ENCODE measurements around the gene SNX21.
"Not testable (repeated sequence)": the region's sequence is repeated elsewhere in the genome, so short reads cannot be mapped to it uniquely, and the experiment has no call there.

Gene SNX21

DNA sequence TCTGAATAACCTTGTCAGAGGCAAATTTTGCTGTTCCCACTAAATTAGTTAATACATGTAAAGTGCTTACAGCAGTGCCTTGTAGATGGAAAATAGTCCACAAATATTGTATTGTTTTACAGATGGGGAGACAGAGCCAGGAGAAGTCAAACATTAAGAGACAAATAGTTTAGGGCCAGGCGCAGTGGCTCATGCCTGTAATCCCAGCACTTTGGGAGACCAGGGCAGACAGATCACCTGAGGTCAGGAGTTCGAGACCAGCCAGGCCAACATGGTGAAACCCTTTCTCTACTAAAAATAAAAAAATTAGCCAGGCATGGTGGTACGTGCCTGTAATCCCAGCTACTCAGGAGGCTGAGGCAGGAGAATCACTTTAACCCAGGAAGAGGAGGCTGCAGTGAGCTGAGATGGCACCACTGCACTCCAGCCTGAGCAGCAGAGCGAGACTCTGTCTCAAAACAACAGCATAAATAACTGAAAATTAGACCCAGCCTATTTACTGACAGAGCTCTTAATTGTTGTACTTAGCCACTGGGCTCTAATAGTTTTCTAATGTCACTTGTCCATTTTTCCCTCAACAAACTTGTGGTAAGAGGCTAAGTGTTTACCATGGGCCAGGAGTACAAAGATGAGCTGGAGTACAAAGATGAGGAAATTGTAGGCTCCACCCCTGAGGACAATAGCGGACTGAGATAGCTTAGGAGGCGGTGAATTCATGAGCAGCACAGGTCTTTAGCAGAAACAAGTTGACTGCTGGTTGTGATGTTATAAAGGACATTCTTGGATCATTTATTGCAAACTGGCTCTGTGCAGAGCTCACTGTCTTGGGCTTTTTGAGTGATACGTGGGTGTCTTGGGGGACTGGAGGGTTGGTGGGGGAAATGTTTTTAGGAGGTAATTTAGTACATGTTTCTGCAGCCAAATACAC, 30.2 kb downstream of the SNX21 start:
- no peak for DNase-seq (ENCODE audit: low read depth)
- TF ChIP-seq, protein P1, sequence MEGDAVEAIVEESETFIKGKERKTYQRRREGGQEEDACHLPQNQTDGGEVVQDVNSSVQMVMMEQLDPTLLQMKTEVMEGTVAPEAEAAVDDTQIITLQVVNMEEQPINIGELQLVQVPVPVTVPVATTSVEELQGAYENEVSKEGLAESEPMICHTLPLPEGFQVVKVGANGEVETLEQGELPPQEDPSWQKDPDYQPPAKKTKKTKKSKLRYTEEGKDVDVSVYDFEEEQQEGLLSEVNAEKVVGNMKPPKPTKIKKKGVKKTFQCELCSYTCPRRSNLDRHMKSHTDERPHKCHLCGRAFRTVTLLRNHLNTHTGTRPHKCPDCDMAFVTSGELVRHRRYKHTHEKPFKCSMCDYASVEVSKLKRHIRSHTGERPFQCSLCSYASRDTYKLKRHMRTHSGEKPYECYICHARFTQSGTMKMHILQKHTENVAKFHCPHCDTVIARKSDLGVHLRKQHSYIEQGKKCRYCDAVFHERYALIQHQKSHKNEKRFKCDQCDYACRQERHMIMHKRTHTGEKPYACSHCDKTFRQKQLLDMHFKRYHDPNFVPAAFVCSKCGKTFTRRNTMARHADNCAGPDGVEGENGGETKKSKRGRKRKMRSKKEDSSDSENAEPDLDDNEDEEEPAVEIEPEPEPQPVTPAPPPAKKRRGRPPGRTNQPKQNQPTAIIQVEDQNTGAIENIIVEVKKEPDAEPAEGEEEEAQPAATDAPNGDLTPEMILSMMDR (conservative IDR thresholded peaks at IDR 0.05; ENCODE audit: control insufficient read depth, insufficient read depth, low read depth, low read length), result no peak
- H3K4me3 ChIP-seq (ENCODE audit: control insufficient read depth, low read depth, low read length), result no peak overlapping the region

DNA sequence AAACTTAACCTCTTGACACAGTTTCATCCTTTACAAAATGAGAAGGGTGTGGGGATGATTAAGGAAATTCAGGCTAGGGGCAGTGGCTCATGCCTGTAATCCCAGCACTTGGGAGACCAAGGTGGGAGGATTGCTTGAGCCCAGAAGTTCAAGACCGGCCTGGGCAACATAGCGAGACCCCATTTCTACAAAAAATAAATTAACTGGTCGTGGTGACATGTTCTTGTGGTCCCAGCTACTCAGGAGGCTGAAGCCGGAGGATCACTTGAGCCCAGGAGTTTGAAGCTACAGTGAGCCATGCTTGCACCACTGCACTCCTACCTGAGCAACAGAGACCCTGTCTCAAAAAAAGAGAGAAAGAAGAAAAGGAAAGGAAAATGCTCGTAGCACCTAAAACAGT, 32.9 kb downstream of the SNX21 start:
- TF ChIP-seq, protein P1 (conservative IDR thresholded peaks at IDR 0.05; ENCODE audit: control insufficient read depth, insufficient read depth, low read depth, low read length), result no peak
- DNase-seq (ENCODE audit: low read depth), result no peak
- no peak overlapping the region for H3K4me3 ChIP-seq (ENCODE audit: control insufficient read depth, low read depth, low read length)

DNA sequence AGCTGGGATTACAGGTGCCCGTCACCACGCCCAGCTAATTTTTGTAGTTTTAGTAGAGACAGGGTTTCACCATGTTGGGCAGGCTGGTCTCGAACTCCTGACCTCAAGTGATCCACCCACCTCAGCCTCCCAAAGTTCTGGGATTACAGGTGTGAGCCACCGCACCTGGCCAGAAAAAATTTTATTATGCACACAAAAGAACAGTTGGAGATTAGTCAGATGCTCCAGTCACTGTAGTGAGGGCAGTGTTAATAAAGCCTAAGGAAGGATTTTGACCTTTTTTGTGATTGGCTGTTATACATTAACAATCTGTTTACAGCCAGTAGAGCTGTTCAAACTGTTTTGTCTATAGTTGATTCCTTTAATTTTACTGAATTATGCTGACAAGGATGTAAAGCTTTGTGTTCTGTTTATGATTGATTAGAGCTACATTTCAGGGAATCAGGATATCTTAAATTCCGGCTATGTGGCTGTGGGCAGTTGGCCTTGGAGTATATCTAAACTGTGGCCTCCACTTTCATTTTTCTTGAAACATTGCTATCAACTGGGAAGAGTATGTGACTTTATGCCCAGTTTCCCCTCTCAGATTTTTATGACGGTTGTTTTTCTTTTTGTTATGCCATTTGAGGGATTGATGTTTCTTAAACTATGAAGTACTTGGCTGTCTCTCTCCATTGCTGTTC, 33.7 kb downstream of the SNX21 start:
- no peak overlapping the region for H3K4me3 ChIP-seq (ENCODE audit: control insufficient read depth, low read depth, low read length)
- DNase-seq (ENCODE audit: low read depth), result no peak
- TF ChIP-seq, protein P1 (conservative IDR thresholded peaks at IDR 0.05; ENCODE audit: control insufficient read depth, insufficient read depth, low read depth, low read length), result no peak

DNA sequence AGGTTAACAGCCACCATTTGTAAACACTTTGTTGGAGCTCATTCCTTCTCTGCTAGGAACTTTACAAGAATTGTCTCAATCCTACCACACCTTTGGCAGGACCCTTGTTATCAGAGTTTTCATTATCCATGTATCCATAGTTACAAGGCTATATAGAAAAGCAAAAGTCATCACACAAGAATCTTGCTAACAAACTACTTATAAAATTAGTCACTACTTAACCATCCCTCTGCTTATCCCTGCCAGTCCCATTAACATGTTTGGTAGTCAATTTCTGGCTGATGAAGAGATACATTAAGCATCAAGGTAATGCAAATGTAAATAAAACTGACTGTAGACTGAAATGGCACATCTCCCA, 34.2 kb downstream of the SNX21 start:
- peak; percentile 47 for DNase-seq (ENCODE audit: low read depth)
- H3K4me3 ChIP-seq (ENCODE audit: control insufficient read depth, low read depth, low read length), result no peak overlapping the region
- TF ChIP-seq, protein P1 (conservative IDR thresholded peaks at IDR 0.05; ENCODE audit: control insufficient read depth, insufficient read depth, low read depth, low read length), result no peak

DNA sequence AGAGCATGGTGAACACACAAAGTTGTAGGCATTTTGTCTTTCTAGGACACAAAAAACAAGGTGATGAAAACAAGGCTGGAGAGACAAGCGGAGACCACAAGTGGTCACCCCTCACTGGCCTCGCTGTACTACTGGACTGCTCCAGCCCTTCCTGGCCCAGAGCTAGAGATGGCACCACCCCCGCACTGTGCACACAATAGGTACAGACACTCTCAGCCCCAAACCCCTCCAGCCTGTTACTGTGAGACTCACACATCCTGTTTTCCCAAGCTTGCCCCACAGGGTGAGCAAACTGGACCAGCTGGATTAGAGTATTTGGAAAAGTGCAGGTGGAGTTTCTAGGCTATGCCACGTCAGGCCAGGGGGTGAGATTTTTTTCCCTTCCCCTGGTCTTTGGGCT, 39.0 kb downstream of the SNX21 start:
- TF ChIP-seq, protein P1 (conservative IDR thresholded peaks at IDR 0.05; ENCODE audit: control insufficient read depth, insufficient read depth, low read depth, low read length), result no peak
- no peak for DNase-seq (ENCODE audit: low read depth)
- no peak overlapping the region for H3K4me3 ChIP-seq (ENCODE audit: control insufficient read depth, low read depth, low read length)

DNA sequence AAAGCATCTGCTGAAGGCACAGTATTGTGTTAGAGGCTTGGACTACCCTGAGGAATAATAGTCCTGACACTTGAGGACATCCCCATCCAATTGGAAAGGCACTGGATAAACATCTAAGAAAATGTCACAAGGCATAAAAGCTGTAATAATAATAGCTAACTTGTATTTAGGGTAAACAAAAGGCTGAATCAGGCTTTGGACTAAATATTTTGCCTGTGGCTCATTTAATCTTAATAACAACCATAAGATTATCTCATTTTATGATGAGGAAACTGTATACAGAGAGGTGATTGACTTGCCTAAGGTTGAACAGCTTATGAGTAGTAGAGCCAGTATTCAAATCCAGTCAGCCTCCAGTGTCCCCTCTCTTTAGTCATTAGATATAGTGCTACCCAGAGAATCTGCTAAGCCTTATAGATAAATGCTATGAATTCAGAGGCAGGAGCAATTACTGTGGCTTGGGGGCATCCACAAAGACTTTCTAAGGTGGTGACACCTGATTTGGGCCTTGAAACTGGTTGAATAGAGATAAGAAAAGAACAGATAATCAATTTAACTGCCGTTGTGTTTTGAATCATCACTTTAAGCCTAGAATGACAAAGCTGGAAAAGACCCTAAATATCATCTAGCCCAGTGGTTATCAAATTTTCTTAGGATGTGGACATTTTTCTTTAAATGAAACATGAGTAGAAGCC, 40.0 kb downstream of the SNX21 start:
- no peak overlapping the region for H3K4me3 ChIP-seq (ENCODE audit: control insufficient read depth, low read depth, low read length)
- TF ChIP-seq, protein P1 (conservative IDR thresholded peaks at IDR 0.05; ENCODE audit: control insufficient read depth, insufficient read depth, low read depth, low read length), result no peak
- no peak for DNase-seq (ENCODE audit: low read depth)

DNA sequence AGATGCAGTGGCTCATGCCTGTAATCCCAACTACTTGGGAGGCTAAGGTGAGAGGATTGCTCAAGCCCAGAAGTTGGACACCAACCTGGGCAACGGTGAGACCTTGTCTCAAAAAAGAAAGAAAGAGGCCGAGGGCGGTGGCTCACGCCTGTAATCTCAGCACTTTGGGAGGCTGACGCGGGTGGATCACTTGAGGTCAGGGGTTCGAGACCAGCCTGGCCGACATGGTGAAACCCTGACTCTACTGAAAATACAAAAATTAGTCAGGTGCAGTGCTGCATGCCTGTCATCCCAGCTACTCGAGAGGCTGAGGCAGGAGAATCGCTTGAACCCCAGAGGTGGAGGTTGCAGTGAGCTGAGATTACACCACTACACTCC, 40.5 kb downstream of the SNX21 start:
- DNase-seq (ENCODE audit: low read depth); H3K4me3 ChIP-seq (ENCODE audit: control insufficient read depth, low read depth, low read length): not testable (repeated sequence)

Data from fibroblast of mammary gland (primary cell).